ENCODE measurements around the gene DYNC2LI1.

Gene DYNC2LI1

DNA sequence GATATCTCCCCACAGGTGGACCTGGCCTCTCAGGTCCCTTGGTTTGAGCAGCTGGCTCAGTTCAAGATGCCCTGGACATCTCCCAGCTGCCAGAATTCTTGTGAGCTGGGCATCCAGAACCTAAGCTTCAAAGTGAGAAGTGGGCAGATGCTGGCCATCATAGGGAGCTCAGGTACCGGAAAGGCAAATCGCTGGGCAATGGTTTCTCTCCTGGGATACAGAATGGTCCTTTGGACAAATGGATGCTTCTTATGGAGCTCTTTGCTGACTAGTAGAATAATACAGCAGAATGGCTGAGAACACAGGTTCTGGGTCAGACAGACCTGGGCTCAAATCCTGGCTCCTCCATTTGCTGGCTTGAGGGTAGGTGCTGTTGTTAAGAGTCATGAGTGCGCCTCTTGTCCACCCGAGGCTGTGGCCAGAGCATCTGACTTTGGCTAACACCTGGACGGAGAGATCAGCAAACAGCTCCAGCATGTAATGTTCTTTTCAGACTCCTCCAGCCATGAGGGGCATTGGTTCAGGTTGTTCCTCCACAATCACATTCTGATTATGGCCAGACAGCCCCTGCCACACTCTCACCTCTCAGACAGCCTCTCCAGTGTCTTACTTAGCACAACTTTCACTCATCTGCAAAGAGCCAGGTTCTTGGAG, 72.4 kb downstream of the DYNC2LI1 start:
- no peak for DNase-seq (ENCODE audit: low spot score)

DNA sequence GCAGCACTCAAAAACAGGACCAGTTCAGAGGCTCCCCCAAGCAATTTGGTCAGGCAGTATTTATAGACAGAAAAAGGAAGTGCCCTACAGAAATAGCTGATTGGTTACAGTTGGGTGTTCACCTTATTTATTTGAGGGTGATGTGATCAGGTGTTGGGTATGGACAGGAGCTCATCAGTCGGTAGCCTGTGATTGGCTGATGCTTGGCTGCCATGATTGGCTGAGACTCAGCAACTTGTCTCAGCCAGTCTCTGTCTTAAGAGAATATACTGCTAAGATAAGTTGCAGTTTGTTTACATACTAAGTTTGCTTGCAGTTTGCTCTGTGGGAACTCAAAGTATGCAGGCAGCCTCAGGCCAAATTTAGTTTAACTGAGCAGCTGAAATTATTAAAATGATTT, 74.4 kb downstream of the DYNC2LI1 start:
- no peak for DNase-seq (ENCODE audit: low spot score)

DNA sequence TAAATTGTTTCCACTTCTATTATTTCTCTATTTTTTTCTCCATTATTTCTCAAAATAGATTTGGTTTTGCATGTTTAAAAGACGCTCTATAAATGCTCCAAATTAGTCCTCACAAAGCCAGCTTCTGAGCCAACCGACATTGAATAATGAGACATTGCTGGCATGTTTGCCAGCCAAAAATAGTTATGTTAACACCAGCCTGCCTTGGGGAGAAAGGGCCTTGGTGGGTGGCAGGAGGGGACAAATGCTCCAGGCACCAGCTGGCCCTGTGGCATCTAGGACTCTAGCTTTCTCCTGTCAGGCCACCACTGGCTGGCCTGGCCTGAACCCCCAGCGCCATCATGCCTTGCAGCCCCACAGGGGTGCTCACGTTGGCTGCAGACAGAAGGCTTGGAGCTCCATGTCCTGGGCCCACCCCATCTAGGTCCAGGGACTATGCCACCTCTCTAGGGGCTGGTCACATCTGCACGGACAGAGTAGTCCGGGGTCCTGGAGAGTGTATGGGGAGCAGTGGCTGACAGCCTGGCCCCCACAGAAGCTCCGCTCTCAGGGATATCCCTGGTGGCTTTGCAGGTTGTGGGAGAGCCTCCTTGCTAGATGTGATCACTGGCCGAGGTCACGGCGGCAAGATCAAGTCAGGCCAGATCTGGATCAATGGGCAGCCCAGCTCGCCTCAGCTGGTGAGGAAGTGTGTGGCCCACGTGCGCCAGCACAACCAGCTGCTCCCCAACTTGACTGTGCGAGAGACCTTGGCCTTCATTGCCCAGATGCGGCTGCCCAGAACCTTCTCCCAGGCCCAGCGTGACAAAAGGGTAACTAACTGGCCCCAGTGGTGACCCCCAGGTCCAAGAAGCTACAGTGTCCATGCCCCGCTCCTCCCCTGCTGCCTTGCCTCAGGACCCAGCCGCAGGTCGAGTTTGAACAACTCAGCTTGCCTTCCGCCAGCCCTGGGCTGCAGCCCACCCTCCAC, 77.5 kb downstream of the DYNC2LI1 start:
- DNase-seq (ENCODE audit: low spot score): no peak

DNA sequence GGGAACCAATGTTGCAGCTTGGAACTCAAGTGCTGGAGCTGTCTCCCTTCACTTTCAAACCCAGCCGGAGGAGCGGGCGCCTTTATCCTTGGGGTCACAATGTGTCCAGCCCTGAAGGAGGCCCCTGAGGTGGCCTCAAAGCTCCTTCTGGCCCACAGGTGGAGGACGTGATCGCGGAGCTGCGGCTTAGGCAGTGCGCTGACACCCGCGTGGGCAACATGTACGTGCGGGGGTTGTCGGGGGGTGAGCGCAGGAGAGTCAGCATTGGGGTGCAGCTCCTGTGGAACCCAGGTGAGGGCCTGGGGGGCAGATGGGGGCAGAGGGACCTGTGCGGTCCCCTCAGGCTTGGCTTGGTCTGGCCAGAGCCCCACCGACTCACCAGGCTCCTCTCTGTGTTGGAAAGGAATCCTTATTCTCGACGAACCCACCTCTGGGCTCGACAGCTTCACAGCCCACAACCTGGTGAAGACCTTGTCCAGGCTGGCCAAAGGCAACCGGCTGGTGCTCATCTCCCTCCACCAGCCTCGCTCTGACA, 78.4 kb downstream of the DYNC2LI1 start:
- DNase-seq (ENCODE audit: low spot score): no peak

DNA sequence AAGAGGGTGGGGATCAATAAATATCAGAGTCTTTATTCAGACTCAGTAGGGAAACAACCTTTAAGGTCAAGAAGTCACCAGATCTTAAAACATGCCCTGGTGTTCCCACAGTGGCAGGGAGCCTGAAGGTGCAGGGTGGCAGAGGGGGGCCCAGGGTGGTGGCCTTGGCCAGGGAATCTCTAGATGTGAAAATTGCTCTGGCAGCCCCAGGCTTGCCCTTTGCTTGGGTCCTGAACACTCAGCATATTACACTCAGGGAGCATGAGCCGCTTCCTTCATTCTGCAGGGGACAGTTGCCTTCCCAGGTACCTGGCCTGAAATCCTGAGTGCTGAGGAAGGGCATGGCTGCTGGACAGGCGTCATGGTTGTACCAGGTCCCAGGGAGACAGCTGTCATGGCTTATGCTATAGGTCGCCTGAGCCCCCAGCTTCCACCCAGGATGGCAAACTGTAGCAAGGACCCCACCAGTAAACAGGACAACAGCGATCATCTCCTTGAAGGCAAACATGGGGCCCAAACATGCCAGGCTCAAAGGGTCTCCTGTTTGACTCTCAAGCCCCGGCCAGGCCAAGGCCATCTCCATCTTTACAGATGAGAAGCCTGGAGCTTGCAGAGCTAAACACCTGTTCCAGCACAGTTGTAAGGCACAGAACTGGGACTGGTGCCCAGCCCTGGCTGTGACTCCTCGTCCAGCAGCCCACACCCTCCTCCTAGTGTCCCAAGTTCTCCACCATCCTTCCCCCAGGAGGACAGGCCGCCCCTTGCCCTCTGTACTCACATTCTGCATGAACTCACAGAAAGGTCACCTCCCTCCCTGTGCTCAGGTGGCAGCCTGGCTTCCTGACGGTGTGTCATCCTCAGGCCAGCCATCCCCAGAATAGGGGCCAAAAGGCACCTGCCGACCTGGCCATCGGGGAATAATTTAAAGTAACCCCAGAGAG, 79.6 kb downstream of the DYNC2LI1 start:
- no peak for DNase-seq (ENCODE audit: low spot score)

DNA sequence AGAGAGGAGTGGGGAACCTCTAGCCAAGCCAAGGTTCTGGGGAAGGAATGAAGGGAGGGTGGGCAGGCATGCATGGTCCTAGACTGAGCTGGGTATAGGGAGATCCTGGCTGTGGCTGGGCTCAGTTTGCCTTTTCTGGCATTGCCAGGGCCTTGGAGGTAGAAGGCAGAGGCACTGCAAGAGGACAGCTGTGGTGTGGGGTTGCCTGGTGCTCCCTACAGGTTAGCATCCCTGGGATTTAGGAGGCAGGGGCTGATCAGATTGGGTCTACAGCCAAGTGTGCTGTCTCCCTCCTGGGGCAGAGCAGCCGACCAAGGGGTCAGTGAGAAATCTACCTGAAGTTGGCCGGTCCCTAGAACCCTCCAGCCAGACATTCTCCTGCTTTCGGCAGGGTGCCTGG, 80.8 kb downstream of the DYNC2LI1 start:
- no peak for DNase-seq (ENCODE audit: low spot score)

DNA sequence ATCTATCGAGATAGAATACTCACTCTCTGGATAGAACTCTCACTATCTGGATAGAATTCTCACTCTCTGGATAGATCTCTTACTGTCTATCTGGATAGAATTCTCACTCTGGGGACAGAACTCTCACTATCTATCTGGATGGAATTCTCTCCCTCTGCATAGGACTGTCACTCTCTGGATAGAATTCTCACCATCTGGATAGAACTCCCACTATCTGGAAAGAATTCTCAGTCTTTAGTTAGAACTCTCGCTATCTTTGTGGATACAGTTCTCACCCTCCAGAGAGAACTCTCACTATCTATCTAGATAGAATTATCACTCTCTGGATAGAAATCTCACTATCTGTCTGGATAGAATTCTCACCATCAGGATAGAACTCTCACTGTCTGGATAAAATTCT, 81.5 kb downstream of the DYNC2LI1 start:
- no peak for DNase-seq (ENCODE audit: low spot score)
